Smooth muscle cell (in vitro differentiated cells): ENCODE data around the gene HABP4. TPM values are rescaled to one million over a fixed set of nuclear protein-coding genes. Genes with fewer than 3 reads are reported as not detected.

Experiments
- DNase-seq: peaks from one replicate; lab custom pipeline; 2025; ENCODE audit not compliant: unreplicated experiment; lab: John Stamatoyannopoulos, UW
- H2AFZ ChIP-seq: fragments of 200-600 bp; sonication (generic); 2 replicates; pipeline ENCODE4 v1.6.0; 2016; ENCODE audit warnings: antibody characterized with exemption, low read depth, mild to moderate bottlenecking
- H3F3A ChIP-seq: fragments of 200-600 bp; sonication (generic); 2 replicates; pipeline ENCODE4 v1.6.0; 2017; ENCODE audit warnings: antibody characterized with exemption, low read depth
- H3K27ac ChIP-seq: fragments of 200-600 bp; sonication (generic); 2 replicates; pipeline ENCODE4 v1.5.1; 2016; ENCODE audit warnings: low read depth, mild to moderate bottlenecking
- H3K27me3 ChIP-seq: fragments of 200-600 bp; sonication (generic); 2 replicates; pipeline ENCODE4 v1.6.1; 2016; ENCODE audit warnings: low read depth, mild to moderate bottlenecking
- H3K36me3 ChIP-seq: fragments of 200-600 bp; sonication (generic); 2 replicates; pipeline ENCODE4 v1.5.1; 2016; ENCODE audit warnings: low read depth
- H3K4me1 ChIP-seq: fragments of 200-600 bp; sonication (generic); 2 replicates; pipeline ENCODE4 v1.5.1; 2016; ENCODE audit warnings: low read depth
- H3K4me2 ChIP-seq: fragments of 200-600 bp; sonication (generic); 2 replicates; pipeline ENCODE4 v1.6.0; 2016; ENCODE audit warnings: mild to moderate bottlenecking
- H3K4me3 ChIP-seq: fragments of 200-600 bp; sonication (generic); 2 replicates; pipeline ENCODE4 v1.5.1; 2016; ENCODE audit warnings: mild to moderate bottlenecking
- H3K79me2 ChIP-seq: fragments of 200-600 bp; sonication (generic); 2 replicates; pipeline ENCODE4 v1.6.0; 2016; ENCODE audit warnings: low read depth, mild to moderate bottlenecking
- H3K9ac ChIP-seq: fragments of 200-600 bp; sonication (generic); 2 replicates; pipeline ENCODE4 v1.6.0; 2016; ENCODE audit warnings: low read depth
- H3K9me3 ChIP-seq: fragments of 200-600 bp; sonication (generic); replicated peaks from 2 replicates; pipeline ENCODE4 v1.5.1; 2016; ENCODE audit warnings: low read depth
- H4K20me1 ChIP-seq: fragments of 200-600 bp; sonication (generic); 2 replicates; pipeline ENCODE4 v1.6.0; 2016; ENCODE audit warnings: low read depth
- WGBS: methylation state at CpG from one replicate; pipeline ENCODE4 v1.1.7; 2016; ENCODE audit warnings: low lambda C conversion rate; 5-methylcytosine and 5-hydroxymethylcytosine counted together
- polyA plus RNA-seq: library from polyadenylated mRNA; unstranded; fragments of >200 nt; fragmentation: Nextera tagmentation; extraction: Ambion mirVana; gene quantifications from 2 replicates; pipeline ENCODE4 v1.2.1, GENCODE V29; 2016
- total RNA-seq: library from RNA; depleted of rRNA; stranded (reverse); fragments of >200 nt; gene quantifications from 2 replicates; pipeline ENCODE4 v1.2.3, GENCODE V29; 2014
- TF ChIP-seq, protein P1 (sequence below): fragments of 200-600 bp; sonication (generic); IDR thresholded peaks from 2 replicates; pipeline ENCODE4 v1.5.1; 2017; ENCODE audit warnings: borderline replicate concordance, mild to moderate bottlenecking, antibody characterized with exemption; ENCODE audit not compliant: insufficient read depth, poor library complexity, severe bottlenecking

The HABP4 gene
- total and polyA plus RNA-seq, 2 experiments from 2014 or later, result 13.5 to 26.8 TPM

DNA sequence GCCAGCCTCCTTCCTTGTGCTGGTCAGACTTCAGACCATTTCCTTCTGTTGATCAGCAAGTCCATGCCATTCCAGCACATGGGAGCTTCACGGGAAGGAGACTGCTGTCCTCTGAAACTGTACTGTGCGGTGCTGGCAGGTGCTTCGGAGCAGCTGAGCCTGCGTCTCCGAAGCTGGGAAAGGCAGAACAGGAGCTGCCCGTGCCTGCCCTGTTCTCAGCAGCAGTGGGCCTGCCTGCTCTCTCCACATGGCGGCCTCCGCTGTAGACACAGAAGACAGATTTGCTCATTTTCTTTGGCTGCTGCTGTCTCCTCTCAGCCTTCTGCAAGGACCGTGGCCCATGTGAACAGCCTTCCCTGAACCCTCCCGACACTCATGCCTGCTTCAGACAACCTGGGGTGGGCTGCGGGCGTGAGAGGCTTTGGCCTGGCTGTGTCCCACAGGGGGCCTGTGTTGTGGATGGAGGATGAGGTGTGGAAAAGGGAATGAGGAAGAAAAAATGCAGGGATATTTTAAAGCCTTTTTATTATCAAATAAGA is 43.1 kb downstream of the HABP4 start:
- H3K27me3 ChIP-seq, result no peaks in the 10 kb centered on the region
- H3K9me3 ChIP-seq, result no peaks in the 10 kb centered on the region
- H3K4me1 ChIP-seq, result no peaks in the 10 kb centered on the region
- H2AFZ ChIP-seq, result no peak overlapping the region
- no peak overlapping the region for H3K27ac ChIP-seq
- H3F3A ChIP-seq, result peaks cover 14% of the 10 kb centered on the region
- H3K9ac ChIP-seq, result no peak overlapping the region
- no peak overlapping the region for H3K4me2 ChIP-seq
- H3K4me3 ChIP-seq, result no peak overlapping the region
- no peaks in the 10 kb centered on the region for H4K20me1 ChIP-seq
- 95% methylated on average over 12 of the region's 12 CpGs for WGBS
- no peaks in the 10 kb centered on the region for H3K79me2 ChIP-seq
- TF ChIP-seq, protein P1, sequence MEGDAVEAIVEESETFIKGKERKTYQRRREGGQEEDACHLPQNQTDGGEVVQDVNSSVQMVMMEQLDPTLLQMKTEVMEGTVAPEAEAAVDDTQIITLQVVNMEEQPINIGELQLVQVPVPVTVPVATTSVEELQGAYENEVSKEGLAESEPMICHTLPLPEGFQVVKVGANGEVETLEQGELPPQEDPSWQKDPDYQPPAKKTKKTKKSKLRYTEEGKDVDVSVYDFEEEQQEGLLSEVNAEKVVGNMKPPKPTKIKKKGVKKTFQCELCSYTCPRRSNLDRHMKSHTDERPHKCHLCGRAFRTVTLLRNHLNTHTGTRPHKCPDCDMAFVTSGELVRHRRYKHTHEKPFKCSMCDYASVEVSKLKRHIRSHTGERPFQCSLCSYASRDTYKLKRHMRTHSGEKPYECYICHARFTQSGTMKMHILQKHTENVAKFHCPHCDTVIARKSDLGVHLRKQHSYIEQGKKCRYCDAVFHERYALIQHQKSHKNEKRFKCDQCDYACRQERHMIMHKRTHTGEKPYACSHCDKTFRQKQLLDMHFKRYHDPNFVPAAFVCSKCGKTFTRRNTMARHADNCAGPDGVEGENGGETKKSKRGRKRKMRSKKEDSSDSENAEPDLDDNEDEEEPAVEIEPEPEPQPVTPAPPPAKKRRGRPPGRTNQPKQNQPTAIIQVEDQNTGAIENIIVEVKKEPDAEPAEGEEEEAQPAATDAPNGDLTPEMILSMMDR, result no peak
- H3K36me3 ChIP-seq, result no peaks in the 10 kb centered on the region
- no peak for DNase-seq

DNA sequence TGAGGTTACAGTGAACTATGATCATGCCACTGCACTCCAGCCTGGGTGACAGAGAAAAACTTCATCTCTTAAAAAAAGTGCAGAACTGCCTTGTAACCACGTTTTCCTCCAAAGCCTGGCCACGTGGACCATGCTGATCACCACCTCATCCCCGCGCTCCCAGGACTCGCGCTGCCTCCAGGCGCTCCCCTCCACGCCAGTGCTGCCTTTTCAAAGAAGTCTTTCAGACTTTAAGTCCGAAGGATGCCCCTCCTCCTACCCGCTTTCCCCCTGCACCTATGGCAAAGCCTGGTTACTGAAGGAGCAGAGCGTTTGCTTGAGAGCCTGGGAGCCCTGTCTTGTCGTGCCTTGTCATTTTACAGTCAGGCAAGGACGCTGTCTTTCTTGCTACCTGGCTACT is 43.8 kb downstream of the HABP4 start:
- DNase-seq, result no peak
- 94% methylated on average over 13 of the region's 13 CpGs for WGBS
- H3K9ac ChIP-seq, result no peak overlapping the region
- no peak overlapping the region for H3K4me3 ChIP-seq
- no peaks in the 10 kb centered on the region for H3K4me1 ChIP-seq
- H3K4me2 ChIP-seq, result no peak overlapping the region
- TF ChIP-seq, protein P1, result no peak
- H3K27me3 ChIP-seq, result no peaks in the 10 kb centered on the region
- no peaks in the 10 kb centered on the region for H4K20me1 ChIP-seq
- no peaks in the 10 kb centered on the region for H3K79me2 ChIP-seq
- H3K36me3 ChIP-seq, result no peaks in the 10 kb centered on the region
- no peaks in the 10 kb centered on the region for H3K9me3 ChIP-seq
- H2AFZ ChIP-seq, result no peak overlapping the region
- H3F3A ChIP-seq, result peaks cover 14% of the 10 kb centered on the region
- no peak overlapping the region for H3K27ac ChIP-seq

DNA sequence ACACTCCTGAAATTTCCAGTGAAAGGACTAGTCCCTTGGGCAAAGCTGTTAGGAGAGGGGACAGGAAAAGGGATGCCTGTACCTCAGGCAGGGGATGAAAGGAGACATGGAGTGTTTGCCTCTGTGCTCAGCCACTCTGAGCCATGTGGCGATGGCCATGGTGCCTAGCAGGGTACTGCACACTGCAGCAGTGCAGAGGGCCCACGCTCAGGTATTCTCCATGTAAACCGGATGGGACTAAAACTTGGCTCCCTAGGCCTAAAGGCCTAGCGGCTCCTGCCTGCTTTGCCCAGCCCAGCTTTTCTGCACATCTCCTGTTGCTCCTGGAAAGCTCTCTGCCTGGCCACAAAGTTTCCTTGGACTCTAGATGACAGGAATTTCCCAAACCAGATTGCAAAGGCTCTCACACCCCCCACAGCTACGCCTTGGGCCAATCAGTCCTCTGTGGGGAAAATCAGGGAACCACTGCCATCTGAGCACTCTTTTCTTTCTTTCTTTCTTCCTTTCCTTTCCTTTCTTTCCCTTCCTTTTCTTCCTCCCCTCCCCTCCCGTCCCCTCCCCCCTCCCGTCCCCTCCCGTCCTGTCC is 44.3 kb downstream of the HABP4 start:
- H3K9me3 ChIP-seq, result no peaks in the 10 kb centered on the region
- peaks cover 14% of the 10 kb centered on the region for H3F3A ChIP-seq
- no peak overlapping the region for H3K4me3 ChIP-seq
- WGBS, result 88% methylated on average over 5 of the region's 8 CpGs
- no peak for DNase-seq
- no peak overlapping the region for H3K27ac ChIP-seq
- no peaks in the 10 kb centered on the region for H4K20me1 ChIP-seq
- H3K4me2 ChIP-seq, result no peak overlapping the region
- TF ChIP-seq, protein P1, result no peak
- no peaks in the 10 kb centered on the region for H3K36me3 ChIP-seq
- no peaks in the 10 kb centered on the region for H3K4me1 ChIP-seq
- no peaks in the 10 kb centered on the region for H3K27me3 ChIP-seq
- H3K9ac ChIP-seq, result no peak overlapping the region
- H2AFZ ChIP-seq, result no peak overlapping the region
- no peaks in the 10 kb centered on the region for H3K79me2 ChIP-seq

DNA sequence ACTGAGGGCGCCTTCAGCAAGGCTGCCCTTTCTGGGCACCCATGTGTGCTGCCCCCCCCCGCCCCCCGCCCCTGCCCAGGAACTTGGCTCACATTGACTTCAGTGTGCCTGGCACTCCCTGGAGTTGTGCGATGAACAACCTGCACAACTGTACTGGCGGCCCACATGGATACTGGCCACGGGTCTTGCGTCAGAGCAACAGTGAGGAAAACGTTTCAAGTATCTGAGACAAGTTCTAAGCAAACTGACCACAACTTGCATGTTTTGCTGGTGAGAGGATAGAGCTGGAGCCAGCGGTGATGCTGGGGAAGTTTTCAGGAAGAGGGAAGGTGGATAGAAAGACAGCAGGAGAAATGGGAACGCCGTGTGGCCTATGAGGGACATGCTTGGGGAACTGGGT is 45.4 kb downstream of the HABP4 start:
- Histone ChIP-seq H3K9ac (no peak overlapping the region), H3K79me2 (no peaks in the 10 kb centered on the region), H3K9me3 (no peaks in the 10 kb centered on the region), H3K4me1 (no peaks in the 10 kb centered on the region), H3F3A (peaks cover 11% of the 10 kb centered on the region), H3K27ac (no peak overlapping the region), H4K20me1 (no peaks in the 10 kb centered on the region), H3K4me3 (no peak overlapping the region), H2AFZ (no peak overlapping the region), H3K36me3 (no peaks in the 10 kb centered on the region), H3K4me2 (no peak overlapping the region), H3K27me3 (no peaks in the 10 kb centered on the region)
- no peak for DNase-seq
- 67% methylated on average over 11 of the region's 11 CpGs for WGBS
- TF ChIP-seq, protein P1, result no peak
